Karpas-422 (cell line): ENCODE measurements around the gene USP24. TPM values are rescaled to one million over a fixed set of nuclear protein-coding genes. Genes with fewer than 3 reads are reported as not detected.

ENCODE experiments used
- DNase-seq: peaks from one replicate; pipeline ENCODE4 v3.0.0-alpha.2; 2015
- H2AFZ ChIP-seq: fragments of 200-600 bp; sonication (generic); 2 replicates; pipeline ENCODE4 v1.6.1; 2014; ENCODE audit warnings: antibody characterized with exemption, low read length, mixed read lengths
- H3K27ac ChIP-seq: fragments of 200-600 bp; sonication (generic); 2 replicates; pipeline ENCODE4 v1.5.1; 2014; ENCODE audit warnings: mild to moderate bottlenecking, low read length, moderate library complexity
- H3K27me3 ChIP-seq: fragments of 200-600 bp; sonication (generic); 2 replicates; pipeline ENCODE4 v1.6.1; 2014; ENCODE audit warnings: low read length, mixed read lengths
- H3K36me3 ChIP-seq: fragments of 200-600 bp; sonication (generic); 2 replicates; pipeline ENCODE4 v1.6.1; 2014; ENCODE audit warnings: low read length, mixed read lengths; ENCODE audit not compliant: insufficient read depth
- H3K4me1 ChIP-seq: fragments of 200-600 bp; sonication (generic); 2 replicates; pipeline ENCODE4 v1.6.1; 2014; ENCODE audit warnings: mild to moderate bottlenecking, low read length, mixed read lengths
- H3K4me2 ChIP-seq: fragments of 200-600 bp; sonication (generic); 2 replicates; pipeline ENCODE4 v1.6.1; 2014; ENCODE audit warnings: low read length, low read depth, mild to moderate bottlenecking; ENCODE audit not compliant: poor library complexity, severe bottlenecking
- H3K4me3 ChIP-seq: fragments of 200-600 bp; sonication (generic); 2 replicates; pipeline ENCODE4 v1.5.1; 2014; ENCODE audit warnings: mild to moderate bottlenecking, antibody characterized with exemption, low read length, mixed read lengths
- H3K79me2 ChIP-seq: fragments of 200-600 bp; sonication (generic); 2 replicates; pipeline ENCODE4 v1.6.1; 2014; ENCODE audit warnings: mild to moderate bottlenecking, low read length, mixed read lengths
- H3K9ac ChIP-seq: fragments of 200-600 bp; sonication (generic); 2 replicates; pipeline ENCODE4 v1.6.0; 2014; ENCODE audit warnings: low read length
- H3K9me2 ChIP-seq: fragments of 200-600 bp; sonication (generic), shearing (Covaris generic); replicated peaks from 2 replicates; pipeline ENCODE4 v1.6.0; 2014; ENCODE audit warnings: mild to moderate bottlenecking, low read length, moderate library complexity; ENCODE audit not compliant: insufficient read depth
- H3K9me3 ChIP-seq: fragments of 300-700, 200-600 bp; sonication (generic); 2 replicates; pipeline ENCODE4 v1.6.1; 2014; ENCODE audit warnings: low read length, mixed read lengths
- H4K20me1 ChIP-seq: fragments of 200-600 bp; sonication (generic); 2 replicates; pipeline ENCODE4 v1.6.1; 2014; ENCODE audit warnings: mild to moderate bottlenecking, antibody characterized with exemption, low read length, low read depth; ENCODE audit not compliant: insufficient read depth
- total RNA-seq: library from RNA; depleted of rRNA; stranded (reverse); fragments of >200 nt; shearing (Covaris generic); gene quantifications from 2 replicates; pipeline ENCODE4 v1.2.3, GENCODE V29; 2014; ENCODE audit warnings: low replicate concordance

Gene USP24
- total RNA-seq, 1 experiment from 2014 or later = 89.8 TPM

DNA sequence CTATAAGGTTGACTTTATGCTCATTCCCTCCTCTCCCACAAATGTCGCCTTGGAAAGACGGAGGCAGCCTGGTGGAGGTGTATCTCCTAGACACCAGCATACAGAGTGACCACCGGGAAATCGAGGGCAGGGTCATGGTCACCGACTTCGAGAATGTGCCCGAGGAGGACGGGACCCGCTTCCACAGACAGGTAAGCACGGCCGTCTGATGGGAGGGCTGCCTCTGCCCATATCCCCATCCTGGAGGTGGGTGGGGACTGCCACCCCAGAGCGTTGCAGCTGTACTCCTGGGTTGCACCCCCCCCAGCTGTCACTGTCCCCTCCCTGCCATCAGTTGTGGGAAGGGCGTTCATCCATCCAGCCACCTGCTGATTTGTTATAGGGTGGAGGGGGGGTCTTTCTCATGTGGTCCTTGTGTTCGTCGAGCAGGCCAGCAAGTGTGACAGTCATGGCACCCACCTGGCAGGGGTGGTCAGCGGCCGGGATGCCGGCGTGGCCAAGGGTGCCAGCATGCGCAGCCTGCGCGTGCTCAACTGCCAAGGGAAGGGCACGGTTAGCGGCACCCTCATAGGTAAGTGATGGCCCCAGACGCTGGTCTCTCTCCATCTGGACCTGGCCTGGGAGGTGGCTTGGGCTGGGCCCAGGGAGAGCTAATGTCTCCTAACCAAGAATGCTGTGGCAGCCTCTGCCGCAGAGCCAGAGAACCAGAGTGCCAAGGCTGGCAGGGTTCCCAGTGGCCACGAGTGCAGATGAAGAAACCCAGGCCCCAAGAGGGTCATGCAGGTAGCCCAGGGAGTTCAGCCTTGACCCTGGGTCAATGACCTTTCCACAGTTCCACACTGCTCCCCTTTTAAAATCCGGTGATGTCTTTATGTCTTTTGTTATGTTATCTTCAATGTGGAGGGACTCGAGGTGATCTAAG, 162.7 kb downstream of the USP24 start:
- no peak for DNase-seq
- no peaks in the 10 kb centered on the region for H3K79me2 ChIP-seq
- no peaks in the 10 kb centered on the region for H3K9me3 ChIP-seq
- no peak overlapping the region for H3K9ac ChIP-seq
- H3K4me3 ChIP-seq = no peak overlapping the region
- H3K9me2 ChIP-seq = no peaks in the 10 kb centered on the region
- H2AFZ ChIP-seq = no peak overlapping the region
- no peaks in the 10 kb centered on the region for H3K36me3 ChIP-seq
- H3K4me1 ChIP-seq = no peaks in the 10 kb centered on the region
- no peaks in the 10 kb centered on the region for H3K27me3 ChIP-seq
- no peak overlapping the region for H3K27ac ChIP-seq
- no peak overlapping the region for H3K4me2 ChIP-seq
- H4K20me1 ChIP-seq = no peaks in the 10 kb centered on the region

DNA sequence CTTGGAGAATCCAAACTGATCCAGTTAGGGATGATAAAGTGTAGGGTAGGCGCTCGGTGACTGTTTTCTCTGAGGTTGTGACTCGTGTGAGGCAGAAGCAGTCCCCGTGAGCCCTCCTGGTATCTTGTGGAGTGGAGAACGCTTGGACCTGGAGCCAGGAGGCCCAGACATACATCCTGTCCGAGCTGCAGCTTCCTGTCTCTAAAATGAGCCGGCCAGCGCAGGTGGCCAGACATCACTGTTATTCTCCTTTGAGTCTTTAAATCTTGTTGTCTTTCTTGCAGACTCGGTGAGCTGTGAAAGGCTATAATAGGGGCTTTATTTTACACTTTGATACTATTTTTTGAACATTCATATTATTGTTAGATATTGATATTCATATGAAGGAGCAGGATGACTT, 163.5 kb downstream of the USP24 start:
- H3K79me2 ChIP-seq = no peaks in the 10 kb centered on the region
- H3K27me3 ChIP-seq = no peaks in the 10 kb centered on the region
- DNase-seq = no peak
- no peaks in the 10 kb centered on the region for H3K9me2 ChIP-seq
- no peaks in the 10 kb centered on the region for H3K36me3 ChIP-seq
- no peak overlapping the region for H3K4me2 ChIP-seq
- no peaks in the 10 kb centered on the region for H4K20me1 ChIP-seq
- H3K27ac ChIP-seq = no peak overlapping the region
- no peaks in the 10 kb centered on the region for H3K4me1 ChIP-seq
- H3K4me3 ChIP-seq = no peak overlapping the region
- no peak overlapping the region for H3K9ac ChIP-seq
- H2AFZ ChIP-seq = no peak overlapping the region
- no peaks in the 10 kb centered on the region for H3K9me3 ChIP-seq

DNA sequence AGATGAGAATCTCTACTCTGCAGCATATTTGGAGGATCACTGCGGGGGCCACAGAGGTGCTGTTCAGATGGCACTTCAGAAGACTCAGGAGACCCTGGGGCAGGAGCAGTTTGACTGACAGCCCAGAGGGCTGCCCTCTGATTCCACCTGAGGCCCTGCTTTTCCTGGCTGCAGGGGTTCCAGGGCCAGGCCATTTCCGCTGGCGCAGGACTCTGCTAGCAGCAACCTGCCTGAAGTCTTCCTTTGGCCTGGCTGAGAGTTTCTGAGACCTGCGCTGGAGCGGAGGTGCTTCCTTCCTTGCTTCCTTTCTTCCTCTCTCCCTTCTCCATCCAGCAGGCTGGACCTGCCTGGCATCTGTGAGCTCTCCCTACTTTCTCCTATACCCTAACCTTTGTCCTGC, 164.0 kb downstream of the USP24 start:
- no peaks in the 10 kb centered on the region for H3K4me1 ChIP-seq
- no peak overlapping the region for H3K9ac ChIP-seq
- no peaks in the 10 kb centered on the region for H3K9me3 ChIP-seq
- DNase-seq = no peak
- no peak overlapping the region for H2AFZ ChIP-seq
- no peaks in the 10 kb centered on the region for H3K9me2 ChIP-seq
- no peaks in the 10 kb centered on the region for H3K79me2 ChIP-seq
- H3K4me2 ChIP-seq = no peak overlapping the region
- H3K4me3 ChIP-seq = no peak overlapping the region
- H4K20me1 ChIP-seq = no peaks in the 10 kb centered on the region
- no peak overlapping the region for H3K27ac ChIP-seq
- H3K27me3 ChIP-seq = no peaks in the 10 kb centered on the region
- no peaks in the 10 kb centered on the region for H3K36me3 ChIP-seq

DNA sequence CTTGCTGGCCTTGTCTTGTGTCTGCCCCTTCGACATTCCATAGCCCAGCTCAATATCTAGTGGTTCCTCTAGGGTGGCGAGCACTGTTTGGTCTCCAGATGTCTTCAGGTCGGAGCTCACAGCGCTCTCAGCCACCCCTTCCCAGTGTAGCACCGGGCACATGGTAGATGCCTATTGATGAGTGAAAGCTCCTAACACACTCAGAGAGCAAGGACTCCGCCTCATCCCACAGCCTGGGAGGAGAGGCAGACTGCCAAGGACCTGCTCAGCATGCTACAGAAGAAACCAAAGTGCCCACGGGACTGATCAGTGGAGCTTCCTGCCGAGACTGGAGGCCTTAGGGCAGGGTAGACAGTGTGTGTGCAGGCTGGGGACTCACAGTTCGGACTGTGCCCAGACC, 164.9 kb downstream of the USP24 start:
- no peak overlapping the region for H3K27ac ChIP-seq
- H2AFZ ChIP-seq = no peak overlapping the region

GRCh38 chr1:55049914-55050278, 165.3 kb downstream of the USP24 start:
- DNase-seq = no peak
- Histone ChIP-seq H3K9ac (no peak overlapping the region), H3K27ac (no peak overlapping the region), H3K9me3 (no peaks in the 10 kb centered on the region), H3K9me2 (no peaks in the 10 kb centered on the region), H3K4me2 (no peak overlapping the region), H3K36me3 (no peaks in the 10 kb centered on the region), H3K27me3 (no peaks in the 10 kb centered on the region), H2AFZ (no peak overlapping the region), H3K79me2 (no peaks in the 10 kb centered on the region), H3K4me3 (no peak overlapping the region), H4K20me1 (no peaks in the 10 kb centered on the region), H3K4me1 (no peaks in the 10 kb centered on the region)

More for the DNA sequence above, 164.9 kb downstream of the USP24 start:
- H3K9me2 ChIP-seq = no peaks in the 10 kb centered on the region
- no peaks in the 10 kb centered on the region for H3K79me2 ChIP-seq
- H3K9me3 ChIP-seq = no peaks in the 10 kb centered on the region
- H3K4me2 ChIP-seq = no peak overlapping the region
- no peaks in the 10 kb centered on the region for H3K27me3 ChIP-seq
- no peak for DNase-seq
- no peaks in the 10 kb centered on the region for H3K36me3 ChIP-seq
- H3K4me1 ChIP-seq = no peaks in the 10 kb centered on the region
- H3K9ac ChIP-seq = no peak overlapping the region
- H4K20me1 ChIP-seq = no peaks in the 10 kb centered on the region
- H3K4me3 ChIP-seq = no peak overlapping the region

DNA sequence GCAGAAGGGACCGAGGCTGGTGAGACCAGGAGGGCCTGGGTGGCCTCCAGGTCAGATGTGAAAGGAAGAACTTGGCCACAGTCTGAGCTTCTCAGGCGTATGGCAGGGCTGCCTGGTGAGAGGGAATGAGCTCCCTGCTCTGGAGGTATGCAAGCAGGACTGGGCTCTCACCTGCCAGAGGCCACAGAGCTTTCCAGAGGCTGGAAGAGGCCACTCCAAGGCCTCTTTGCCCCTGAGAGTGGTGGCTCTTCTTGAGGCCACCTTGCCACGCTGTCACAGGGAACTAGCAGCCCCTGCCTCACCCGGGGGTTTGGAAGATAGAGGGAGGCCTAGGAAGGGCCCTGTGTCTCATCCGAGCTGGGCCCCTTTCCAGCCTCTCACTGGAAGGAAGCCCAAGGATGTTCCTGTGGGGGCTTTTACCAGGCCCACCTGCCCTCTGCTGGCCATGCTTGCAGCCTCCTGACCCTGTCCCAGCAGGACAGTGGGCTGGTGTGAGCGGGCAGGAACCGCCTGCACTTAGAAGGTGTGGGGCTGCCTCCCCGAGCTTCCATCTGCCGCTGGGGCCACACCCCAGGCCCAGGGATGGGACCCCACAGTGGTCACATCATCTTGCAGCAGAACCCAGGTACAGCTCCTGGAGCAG, 165.8 kb downstream of the USP24 start:
- H3K9me3 ChIP-seq = no peaks in the 10 kb centered on the region
- no peaks in the 10 kb centered on the region for H3K4me1 ChIP-seq
- H4K20me1 ChIP-seq = no peaks in the 10 kb centered on the region
- H3K4me2 ChIP-seq = no peak overlapping the region
- no peaks in the 10 kb centered on the region for H3K36me3 ChIP-seq
- no peaks in the 10 kb centered on the region for H3K9me2 ChIP-seq
- H3K79me2 ChIP-seq = no peaks in the 10 kb centered on the region
- no peak for DNase-seq
- no peak overlapping the region for H3K9ac ChIP-seq
- H3K27me3 ChIP-seq = no peaks in the 10 kb centered on the region
- H3K4me3 ChIP-seq = no peak overlapping the region
- no peak overlapping the region for H2AFZ ChIP-seq
- no peak overlapping the region for H3K27ac ChIP-seq

GRCh38 chr1:55048453-55049270, 166.5 kb downstream of the USP24 start:
- Histone ChIP-seq H3K4me1 (no peaks in the 10 kb centered on the region), H2AFZ (no peak overlapping the region), H3K4me3 (no peak overlapping the region), H3K9me3 (no peaks in the 10 kb centered on the region), H3K9ac (no peak overlapping the region), H3K27me3 (no peaks in the 10 kb centered on the region), H3K36me3 (no peaks in the 10 kb centered on the region), H3K4me2 (no peak overlapping the region), H3K79me2 (no peaks in the 10 kb centered on the region), H3K9me2 (no peaks in the 10 kb centered on the region), H4K20me1 (no peaks in the 10 kb centered on the region), H3K27ac (no peak overlapping the region)
- no peak for DNase-seq

- no peak for DNase-seq
- Histone ChIP-seq H3K4me1 (no peaks in the 10 kb centered on the region), H3K4me2 (no peak overlapping the region), H2AFZ (no peak overlapping the region), H3K9me3 (no peaks in the 10 kb centered on the region), H3K9me2 (no peaks in the 10 kb centered on the region), H3K36me3 (no peaks in the 10 kb centered on the region), H3K27me3 (no peaks in the 10 kb centered on the region), H3K27ac (no peak overlapping the region), H3K9ac (no peak overlapping the region), H3K79me2 (no peaks in the 10 kb centered on the region), H3K4me3 (no peak overlapping the region), H4K20me1 (no peaks in the 10 kb centered on the region)
Observed at GRCh38 chr1:55047611-55048010, 167.6 kb downstream of the USP24 start.
